NOMO-1 treated with dmso at 0.1 percent for 144 hours (cell line): ENCODE measurements around the gene AGFG1.
"Not testable (repeated sequence)": the region's sequence is repeated elsewhere in the genome, so short reads cannot be mapped to it uniquely, and the experiment has no call there.

Source experiments
- DNase-seq: peaks from one replicate; lab custom pipeline; 2025; ENCODE audit not compliant: unreplicated experiment; lab: John Stamatoyannopoulos, UW

The AGFG1 gene

DNA sequence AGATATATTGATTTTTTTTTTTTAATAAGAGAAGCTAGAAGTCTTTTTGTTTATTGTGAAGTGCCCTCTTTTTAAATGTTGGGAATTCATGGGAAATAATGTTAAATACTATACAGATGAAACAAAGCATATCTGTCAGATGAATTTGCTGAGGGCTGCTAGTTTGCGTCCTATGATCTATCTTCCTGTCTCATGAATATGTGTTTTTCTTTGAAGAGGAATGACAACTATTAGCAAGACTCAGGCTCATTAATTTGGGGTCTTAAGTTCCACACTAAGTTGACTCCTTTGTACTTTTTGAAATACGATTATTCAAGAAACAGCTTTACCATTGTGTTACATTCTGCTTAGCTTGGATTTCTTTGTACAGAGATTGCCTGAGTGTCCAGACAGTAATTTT, 57.9 kb downstream of the AGFG1 start:
- DNase-seq: no peak

DNA sequence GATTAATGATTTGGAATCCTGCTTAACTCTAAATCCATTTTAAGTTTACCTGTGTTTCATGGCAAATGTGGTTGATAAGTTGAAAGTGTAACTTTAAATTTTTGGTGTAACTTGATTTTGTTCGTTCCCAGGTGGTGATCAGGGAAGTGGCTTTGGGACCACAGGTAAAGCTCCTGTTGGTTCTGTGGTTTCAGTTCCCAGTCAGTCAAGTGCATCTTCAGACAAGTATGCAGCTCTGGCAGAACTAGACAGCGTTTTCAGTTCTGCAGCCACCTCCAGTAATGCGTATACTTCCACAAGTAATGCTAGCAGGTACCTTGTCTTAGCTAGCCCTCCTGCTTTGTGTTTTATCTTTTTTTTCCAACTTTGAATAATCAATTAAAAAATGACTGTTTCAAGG, 62.8 kb downstream of the AGFG1 start:
- DNase-seq: no peak

DNA sequence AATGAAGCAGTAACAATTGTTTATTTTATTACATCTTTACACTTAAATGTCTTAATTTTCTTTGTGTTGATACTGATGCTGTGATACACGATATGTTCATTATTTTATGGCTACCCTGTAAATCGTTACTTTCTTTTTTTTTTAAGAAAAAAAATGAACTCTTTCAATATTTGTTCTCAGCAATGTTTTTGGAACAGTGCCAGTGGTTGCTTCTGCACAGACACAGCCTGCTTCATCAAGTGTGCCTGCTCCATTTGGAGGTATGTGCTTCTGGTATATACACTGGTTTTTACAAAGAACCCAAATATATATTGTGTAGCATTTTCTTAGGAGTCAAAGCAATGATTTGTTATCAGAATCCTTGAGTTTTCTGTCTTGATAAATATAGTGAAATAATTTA, 64.5 kb downstream of the AGFG1 start:
- no peak for DNase-seq

DNA sequence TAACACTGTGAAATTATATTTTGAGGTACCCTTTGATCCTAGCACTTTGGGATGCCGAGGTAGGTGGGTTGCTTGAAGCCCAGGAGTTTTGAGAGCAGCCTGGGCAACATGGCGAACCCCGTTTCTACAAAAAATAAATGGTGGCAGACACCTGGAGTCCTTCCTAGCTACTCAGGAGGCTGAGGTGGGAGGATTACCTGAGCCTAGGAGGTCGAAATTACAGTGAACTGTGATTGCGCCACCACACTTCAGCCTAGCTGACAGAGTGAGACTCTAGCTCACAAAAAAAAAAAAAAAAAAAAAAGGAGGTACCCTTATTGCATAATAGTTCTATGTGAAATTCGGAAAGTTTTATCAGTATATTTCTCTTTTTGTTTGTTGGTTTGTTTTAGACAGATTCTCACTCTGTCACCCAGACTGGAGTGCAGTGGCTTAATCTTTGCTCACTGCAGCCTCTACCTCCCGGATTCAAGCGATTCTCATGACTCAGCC, 67.6 kb downstream of the AGFG1 start:
- no peak for DNase-seq

DNA sequence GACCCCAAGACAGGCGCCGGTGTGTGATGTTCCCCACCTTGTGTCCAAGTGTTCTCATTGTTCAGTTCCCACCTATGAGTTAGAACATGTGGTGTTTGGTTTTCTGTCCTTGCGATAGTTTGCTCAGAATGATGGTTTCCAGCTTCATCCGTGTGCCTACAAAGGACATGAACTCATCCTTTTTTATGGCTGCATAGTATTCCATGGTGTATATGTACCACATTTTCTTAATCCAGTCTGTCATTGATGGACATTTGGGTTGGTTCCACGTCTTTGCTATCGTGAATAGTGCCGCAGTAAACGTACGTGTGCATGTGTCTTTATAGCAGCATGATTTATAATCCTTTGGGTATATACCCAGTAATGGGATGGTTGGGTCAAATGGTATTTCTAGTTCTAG, 68.4 kb downstream of the AGFG1 start:
- not testable (repeated sequence) for DNase-seq

DNA sequence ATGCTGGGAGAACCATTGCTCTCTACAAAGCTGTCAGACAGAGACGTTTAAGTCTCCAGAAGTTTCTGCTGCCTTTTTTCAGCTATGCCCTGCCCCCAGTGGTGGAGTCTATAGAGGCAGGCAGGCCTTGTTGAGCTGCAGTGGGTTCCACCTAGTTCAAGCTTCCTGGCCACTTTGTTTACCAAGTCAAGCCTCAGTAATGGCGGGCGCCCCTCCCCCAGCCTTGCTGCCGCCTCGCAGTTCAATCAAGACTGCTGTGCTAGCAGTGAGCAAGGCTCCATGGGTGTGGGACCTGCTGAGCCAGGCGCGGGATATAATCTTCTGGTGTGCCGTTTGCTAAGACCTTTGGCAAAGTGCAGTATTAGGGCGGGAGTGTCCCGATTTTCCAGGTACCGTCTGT, 74.0 kb downstream of the AGFG1 start:
- no peak for DNase-seq

DNA sequence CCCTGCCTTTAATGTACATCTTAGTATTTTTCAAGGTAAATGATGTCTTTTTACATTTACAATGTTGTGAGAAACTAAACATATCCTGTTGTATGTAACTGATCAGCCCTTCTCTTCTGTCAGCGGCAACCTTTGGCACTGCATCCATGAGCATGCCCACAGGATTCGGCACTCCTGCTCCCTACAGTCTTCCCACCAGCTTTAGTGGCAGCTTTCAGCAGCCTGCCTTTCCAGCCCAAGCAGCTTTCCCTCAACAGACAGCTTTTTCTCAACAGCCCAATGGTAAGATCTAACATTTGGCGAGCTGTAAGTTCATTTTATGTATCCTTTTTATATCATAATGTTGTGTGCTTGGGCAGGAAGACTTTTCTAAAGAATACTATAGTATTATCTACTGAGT, 79.9 kb downstream of the AGFG1 start:
- DNase-seq: no peak

DNA sequence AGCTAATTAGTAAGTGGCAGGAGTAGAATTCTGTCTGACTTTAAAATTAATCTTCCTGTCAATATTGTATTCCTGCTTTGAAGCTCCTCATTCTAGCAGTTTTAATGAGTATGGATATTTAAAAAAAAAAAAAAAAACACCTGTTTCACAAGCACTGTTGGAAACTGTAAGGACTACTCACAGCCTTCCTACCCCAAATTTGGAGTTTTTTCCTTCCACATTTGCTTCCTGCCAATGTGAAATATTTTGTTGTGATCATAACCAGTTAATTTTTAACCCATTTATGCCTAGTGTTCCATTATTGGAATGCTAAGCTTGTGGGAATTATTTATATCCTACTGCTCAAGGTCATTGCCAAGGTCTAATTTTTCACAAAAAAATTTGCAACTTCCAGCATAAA, 90.6 kb downstream of the AGFG1 start:
- no peak for DNase-seq

DNA sequence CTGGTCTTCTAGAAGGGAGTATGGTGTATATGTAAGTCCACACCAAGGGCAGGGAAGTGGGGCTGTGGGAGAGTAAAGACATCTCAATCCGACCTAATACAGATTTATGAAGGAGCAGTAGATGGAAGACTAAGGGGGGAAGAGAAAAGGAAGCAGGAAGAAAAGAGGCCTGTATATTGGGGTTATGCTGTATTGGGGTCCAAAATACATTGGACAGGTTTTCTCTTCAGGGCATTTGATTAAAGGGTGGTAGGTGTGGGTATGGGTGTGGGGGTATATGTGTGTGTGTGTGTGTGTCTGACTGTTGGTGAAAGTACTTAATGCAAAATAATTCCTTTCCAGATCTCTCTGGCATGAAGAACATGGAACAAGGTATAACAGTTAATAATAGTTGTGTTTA, 93.1 kb downstream of the AGFG1 start:
- no peak for DNase-seq

DNA sequence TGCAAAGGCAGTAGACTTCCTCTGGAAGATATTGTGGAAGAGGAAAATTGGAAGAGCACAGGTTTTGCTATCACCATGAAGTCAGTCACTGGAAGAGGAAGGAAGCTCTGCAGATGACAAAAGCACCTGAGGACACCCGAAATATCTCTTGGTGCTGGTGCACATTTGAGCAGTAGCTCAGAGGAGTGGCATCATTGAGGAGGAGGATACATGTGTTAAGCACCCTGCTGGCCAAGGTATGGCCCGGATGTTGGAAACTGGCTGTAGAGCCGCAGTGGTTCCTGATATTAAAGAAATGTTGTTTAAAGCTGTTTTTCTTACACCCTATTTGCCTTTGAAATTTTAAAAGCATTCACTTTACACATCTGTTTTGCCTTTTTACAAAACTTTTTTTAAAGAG, 94.1 kb downstream of the AGFG1 start:
- DNase-seq: no peak

DNA sequence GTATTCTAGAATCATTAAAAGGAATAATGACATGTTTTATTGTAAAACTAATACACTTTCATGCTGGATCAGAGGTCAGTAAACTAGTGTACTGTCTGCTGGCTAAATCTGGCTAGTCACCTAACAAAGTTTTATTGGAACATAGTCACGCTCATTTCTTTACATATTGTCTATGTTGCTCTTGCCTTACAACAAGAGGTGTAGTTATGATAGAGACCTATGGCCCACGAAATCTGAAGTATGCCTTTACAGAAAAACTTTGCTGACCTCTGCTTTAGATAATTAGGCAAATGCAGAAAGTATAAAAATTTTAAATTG, 96.9 kb downstream of the AGFG1 start:
- DNase-seq: no peak

DNA sequence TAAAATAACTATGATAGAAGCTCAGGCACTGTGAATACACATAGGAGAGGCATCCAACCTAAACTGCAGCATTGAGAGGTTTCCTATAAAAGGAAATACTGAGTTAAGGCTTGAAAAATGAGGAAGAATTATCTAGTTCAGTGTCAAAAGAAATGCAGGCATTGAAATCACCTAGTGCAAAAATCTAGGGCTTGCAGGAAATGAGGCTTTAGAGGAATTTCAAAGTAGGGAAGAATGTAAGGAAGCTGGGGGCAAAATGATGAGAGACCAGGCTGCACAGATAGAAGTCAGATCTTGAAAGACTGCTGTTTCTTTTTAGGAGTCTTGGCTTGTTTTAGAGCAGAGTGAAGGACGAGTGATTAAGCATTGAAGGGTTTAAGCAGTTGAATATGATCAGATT, 98.7 kb downstream of the AGFG1 start:
- DNase-seq: no peak

DNA sequence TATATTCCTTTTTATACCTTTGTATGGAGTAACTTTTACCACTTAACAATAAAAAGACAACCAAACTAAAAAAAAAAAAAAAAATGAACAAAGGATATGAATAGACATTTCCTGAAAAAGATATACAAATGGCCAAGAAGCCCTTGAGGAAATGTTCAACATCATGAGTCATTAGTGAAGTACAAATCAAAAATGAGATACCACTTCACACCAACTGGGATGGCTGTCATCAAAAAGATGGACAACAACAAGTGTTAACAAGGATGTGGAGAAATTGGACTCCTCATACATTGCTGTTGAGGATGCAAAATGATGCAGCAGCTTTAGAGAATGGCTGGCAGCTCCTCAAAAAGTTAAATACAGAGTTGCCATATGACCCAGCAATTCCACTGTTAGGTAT, 104.2 kb downstream of the AGFG1 start:
- no peak for DNase-seq

DNA sequence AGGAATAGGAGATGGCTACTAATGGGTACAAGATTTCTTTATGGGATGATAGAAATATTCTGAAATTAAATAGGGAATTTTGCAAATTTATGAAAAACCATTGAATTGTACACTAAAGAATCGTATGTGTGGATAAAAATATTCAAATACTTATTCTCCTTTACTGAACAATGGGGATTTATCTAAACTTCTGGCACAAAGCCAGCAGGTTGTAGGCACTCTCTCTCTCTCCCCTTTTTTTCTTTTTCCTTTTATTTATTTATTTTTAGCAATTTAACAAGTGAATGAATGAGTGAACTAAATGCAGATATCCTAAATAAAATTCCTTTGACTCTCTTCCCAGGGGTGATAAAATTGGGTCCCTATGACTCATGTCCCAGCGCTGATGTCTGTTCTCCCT, 104.9 kb downstream of the AGFG1 start:
- DNase-seq: no peak

DNA sequence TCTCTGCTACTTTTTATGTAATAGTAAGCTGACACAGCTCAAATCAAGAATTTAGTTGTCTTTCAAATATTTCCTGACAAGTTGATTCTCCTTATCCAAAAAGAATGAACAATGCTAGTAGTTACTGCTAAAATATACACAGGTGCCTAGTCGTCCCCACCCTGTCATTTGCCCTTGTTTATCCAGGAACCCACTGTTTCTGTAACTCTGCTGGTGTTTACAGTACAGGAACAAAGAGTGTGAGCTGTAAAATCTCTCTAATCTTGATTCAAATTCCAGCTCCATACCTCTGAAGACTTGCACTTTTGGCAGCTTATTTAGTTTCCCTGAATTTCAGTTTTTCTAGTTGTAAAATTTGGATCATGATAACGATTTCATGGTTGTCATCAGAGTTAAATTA, 105.6 kb downstream of the AGFG1 start:
- DNase-seq: no peak

DNA sequence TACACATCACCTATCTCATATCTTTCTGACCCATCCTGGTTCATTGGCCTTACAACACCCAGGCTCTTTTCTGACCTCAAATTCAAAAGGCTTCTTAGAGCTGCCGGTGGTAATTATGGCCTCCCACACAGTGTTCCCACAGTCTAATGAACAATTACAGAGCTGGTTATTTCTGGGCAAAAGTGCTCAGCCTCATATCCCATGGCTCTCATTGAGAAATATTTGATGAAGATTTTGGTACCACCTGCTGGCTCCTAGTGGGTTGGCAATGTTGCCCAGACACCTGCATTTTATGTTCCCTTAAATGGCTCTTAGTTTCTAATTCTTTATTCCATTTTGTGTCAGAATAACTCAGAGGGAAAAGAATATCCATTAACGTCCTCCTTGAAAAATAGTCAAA, 106.7 kb downstream of the AGFG1 start:
- no peak for DNase-seq

DNA sequence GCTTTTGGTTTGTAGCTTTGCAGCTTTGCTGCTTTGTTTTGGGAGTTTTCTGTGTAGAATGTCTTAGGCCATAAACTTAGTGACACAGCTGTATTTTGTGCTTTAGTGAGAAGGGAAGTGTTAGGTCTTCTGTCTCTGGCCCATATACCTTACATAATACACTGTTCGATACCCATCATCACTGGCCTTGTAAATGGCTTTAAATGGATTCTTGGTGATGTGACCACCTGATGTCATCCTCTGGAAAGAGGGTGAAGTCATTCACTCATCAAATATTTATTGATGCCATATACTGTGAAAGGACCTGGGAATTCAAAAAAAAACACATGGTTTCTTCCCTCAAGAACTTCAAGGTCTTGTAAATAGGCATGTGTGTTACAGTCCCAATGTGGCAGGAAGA, 107.8 kb downstream of the AGFG1 start:
- DNase-seq: no peak

DNA sequence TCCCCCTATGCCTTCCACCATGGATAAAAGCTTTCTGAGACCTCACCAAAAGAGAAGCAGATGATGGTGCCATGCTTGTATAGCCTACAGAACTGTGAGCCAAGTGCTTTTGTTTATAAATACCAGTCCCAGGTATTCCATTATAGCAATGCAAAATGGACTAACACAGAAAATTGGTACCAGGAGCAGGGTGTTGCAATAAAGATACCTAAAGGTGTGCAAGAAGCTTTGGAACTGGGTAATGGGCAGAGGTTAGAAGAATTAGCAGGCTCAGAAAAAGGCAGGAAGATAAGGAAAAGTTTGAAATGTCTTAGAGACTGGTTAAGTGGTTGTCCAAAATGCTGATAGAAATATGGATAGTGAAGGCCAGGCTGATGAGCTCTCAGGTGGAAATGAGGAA, 110.4 kb downstream of the AGFG1 start:
- no peak for DNase-seq

DNA sequence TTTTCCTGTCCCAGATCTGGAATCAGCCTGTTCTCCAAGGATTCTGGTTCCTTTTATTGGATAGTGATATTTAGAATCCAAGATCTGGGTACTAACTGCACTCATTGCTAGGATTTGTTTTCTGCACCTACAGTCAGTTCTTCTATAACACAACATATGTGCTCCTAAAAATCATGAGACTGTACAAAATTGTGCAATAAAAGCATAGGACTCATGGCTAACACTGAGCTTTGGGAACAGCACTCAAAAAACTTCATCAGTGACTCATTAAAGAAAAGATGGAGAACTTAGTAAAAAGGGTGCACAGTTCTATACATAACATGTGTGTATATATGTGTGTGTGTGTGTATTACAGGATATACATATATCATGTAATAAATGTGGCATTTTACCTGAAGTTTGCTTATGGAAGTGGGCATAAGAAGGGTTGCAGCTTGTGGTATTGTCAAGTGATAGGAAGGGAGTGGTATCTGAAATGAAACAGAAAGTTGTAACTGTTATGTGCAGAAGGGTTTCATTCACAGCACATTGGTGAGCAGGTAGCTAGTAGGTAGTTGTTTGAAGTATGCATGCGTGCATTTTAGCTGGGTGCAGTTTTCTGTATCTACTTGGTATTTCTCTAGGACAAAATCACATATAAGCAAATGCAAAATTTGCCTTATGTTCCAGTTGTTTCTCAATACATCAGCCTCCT, 120.9 kb downstream of the AGFG1 start:
- DNase-seq: no peak

DNA sequence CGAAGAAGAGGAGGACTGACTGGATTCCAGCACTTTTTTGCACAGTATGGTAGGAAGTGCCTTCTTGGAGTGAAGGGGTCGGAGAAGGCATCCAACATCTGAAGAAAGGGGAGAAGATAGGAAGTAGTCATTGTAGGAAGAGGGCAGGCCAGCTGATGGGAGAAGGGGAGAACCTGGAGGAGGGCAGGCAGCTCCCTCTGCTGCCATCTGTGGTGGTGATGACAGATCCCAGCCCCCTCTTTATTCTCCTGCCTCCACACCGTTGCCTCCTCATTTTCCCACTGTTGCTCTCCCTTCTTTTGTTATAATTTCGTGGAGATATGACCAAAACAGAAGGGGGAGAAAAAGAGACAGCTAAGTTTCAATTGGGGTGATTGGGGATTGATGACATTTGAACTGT, 123.8 kb downstream of the AGFG1 start:
- DNase-seq: no peak

DNA sequence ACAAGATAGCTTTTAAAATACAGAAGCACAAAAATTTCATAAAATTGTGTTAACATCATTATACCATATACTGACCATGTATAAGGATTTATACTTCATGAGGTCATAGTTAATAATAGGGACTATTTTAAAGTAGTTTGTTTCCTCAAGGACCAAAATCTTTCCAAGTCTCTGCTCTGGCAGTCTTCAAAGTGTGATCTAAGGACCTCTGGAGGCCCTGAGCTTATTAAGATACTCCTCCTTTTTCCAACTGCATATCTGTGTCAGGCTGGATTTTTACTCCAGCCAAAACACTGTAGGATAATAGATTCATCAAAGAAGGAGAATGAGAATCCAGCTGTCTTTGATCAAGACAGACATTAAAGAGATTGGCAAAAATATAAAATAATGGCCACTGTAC, 125.1 kb downstream of the AGFG1 start:
- DNase-seq: no peak

DNA sequence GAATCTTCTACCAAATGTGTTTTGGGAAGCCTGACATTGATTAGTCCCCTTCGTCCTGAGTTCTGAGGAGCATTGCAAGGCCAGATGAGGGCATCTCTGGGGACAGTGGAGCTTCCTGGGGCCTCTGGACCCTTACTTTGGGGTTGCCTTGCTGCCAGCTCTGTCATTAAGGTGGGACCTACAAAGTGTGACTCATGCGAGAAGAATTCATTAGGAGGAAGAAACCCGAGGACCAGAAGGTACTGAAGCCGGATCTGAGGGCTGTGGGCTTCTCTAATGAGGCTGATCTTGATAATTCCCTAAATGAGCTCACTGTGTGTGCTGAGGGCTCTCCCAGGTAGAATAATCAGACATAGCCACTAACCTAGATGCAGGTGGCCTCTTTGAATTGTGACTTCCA, 126.0 kb downstream of the AGFG1 start:
- DNase-seq: no peak

DNA sequence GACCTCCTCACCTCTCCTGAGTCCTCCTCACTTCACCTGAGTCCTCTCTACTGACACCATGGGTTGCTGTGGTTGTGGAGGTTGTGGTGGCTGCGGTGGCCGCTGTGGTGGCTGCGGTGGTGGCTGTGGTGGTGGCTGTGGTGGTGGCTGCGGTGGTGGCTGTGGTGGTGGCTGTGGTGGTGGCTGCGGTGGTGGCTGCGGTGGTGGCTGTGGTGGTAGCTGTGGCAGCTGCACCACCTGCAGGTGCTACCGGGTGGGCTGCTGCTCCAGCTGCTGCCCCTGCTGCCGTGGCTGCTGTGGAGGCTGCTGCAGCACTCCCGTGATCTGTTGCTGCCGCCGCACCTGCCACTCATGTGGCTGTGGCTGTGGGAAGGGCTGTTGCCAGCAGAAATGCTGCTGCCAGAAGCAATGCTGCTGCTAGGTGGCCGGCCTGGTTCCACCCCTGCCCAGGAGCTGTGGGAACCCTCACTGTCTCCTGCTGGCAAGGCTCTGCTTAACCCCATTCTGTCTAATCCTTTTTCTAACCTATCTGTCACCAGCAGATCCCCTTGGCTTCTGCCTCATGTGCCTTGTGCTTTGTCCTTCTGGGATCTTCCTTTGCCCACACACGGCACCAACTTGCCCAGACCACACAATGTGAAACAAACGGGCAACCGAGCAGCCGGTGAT, 127.0 kb downstream of the AGFG1 start, which contains the start of gene SCYGR2:
SCYGR2 (plus strand) TSS at position 59 of the 669 bp plus-strand sequence; CDS start at position 59, 0 bp downstream.
- not testable (repeated sequence) for DNase-seq
